COR-L47 (cell line): Measurements from ENCODE around the gene DNAAF2.
A peak's percentile ranks its signal among the peaks of the same experiment; 100 is the strongest.
"Not testable (repeated sequence)": the region's sequence is repeated elsewhere in the genome, so short reads cannot be mapped to it uniquely, and the experiment has no call there.

Experiments used
- DNase-seq: peaks from one replicate; lab custom pipeline; 2025; lab: John Stamatoyannopoulos, UW

Gene DNAAF2

GRCh38 chr14:49634547-49635334 is at the start of gene DNAAF2:
TSS of gene DNAAF2 (minus strand) at chr14:49635244. CDS start at chr14:49635149, 95 bp downstream.
- peak; percentile 50 for DNase-seq

GRCh38 chr14:49679271-49679670 is 44.2 kb upstream of the DNAAF2 start:
- no peak for DNase-seq

GRCh38 chr14:49677643-49678042 is 42.6 kb upstream of the DNAAF2 start:
- no peak for DNase-seq

GRCh38 chr14:49673586-49673985 is 38.5 kb upstream of the DNAAF2 start:
- no peak for DNase-seq

- DNase-seq: no peak
Observed at GRCh38 chr14:49670475-49670874, 35.4 kb upstream of the DNAAF2 start.

- DNase-seq: no peak
Observed at GRCh38 chr14:49659526-49660455, 24.7 kb upstream of the DNAAF2 start.

GRCh38 chr14:49657500-49657899 is 22.5 kb upstream of the DNAAF2 start:
- not testable (repeated sequence) for DNase-seq

- DNase-seq: no peak
Observed at GRCh38 chr14:49654511-49654910, 19.5 kb upstream of the DNAAF2 start.

GRCh38 chr14:49653508-49653907 is 18.5 kb upstream of the DNAAF2 start:
- DNase-seq: no peak

GRCh38 chr14:49642163-49642562 is 7.1 kb upstream of the DNAAF2 start:
- DNase-seq: no peak

GRCh38 chr14:49641697-49642129 is 6.7 kb upstream of the DNAAF2 start:
- DNase-seq: no peak

- DNase-seq: no peak
Observed at GRCh38 chr14:49640540-49641417, 5.7 kb upstream of the DNAAF2 start.

GRCh38 chr14:49637534-49638078 is 2.6 kb upstream of the DNAAF2 start:
- no peak for DNase-seq

GRCh38 chr14:49636866-49637265 is 1.8 kb upstream of the DNAAF2 start:
- no peak for DNase-seq

- DNase-seq: peak; percentile 91
Observed at GRCh38 chr14:49633640-49634546, 1.2 kb downstream of the DNAAF2 start.

- DNase-seq: no peak
Observed at GRCh38 chr14:49623941-49624839, 10.9 kb downstream of the DNAAF2 start.

GRCh38 chr14:49623387-49623786 is 11.7 kb downstream of the DNAAF2 start:
- DNase-seq: no peak

- DNase-seq: no peak
Observed at GRCh38 chr14:49622022-49622607, 12.9 kb downstream of the DNAAF2 start.
